GM21825 (cell line): ENCODE data around the gene PPAN.

Source experiments
- ATAC-seq: cut with Tn5 transposase; IDR thresholded peaks from one replicate; pipeline ENCODE4 v1.9.1; 2021; ENCODE audit warnings: mild to moderate bottlenecking, moderate library complexity; ENCODE audit not compliant: unreplicated experiment

The PPAN gene

GRCh38 chr19:10092648-10093294 lies 13.4 kb upstream of the PPAN start:
- no peak for ATAC-seq

DNA sequence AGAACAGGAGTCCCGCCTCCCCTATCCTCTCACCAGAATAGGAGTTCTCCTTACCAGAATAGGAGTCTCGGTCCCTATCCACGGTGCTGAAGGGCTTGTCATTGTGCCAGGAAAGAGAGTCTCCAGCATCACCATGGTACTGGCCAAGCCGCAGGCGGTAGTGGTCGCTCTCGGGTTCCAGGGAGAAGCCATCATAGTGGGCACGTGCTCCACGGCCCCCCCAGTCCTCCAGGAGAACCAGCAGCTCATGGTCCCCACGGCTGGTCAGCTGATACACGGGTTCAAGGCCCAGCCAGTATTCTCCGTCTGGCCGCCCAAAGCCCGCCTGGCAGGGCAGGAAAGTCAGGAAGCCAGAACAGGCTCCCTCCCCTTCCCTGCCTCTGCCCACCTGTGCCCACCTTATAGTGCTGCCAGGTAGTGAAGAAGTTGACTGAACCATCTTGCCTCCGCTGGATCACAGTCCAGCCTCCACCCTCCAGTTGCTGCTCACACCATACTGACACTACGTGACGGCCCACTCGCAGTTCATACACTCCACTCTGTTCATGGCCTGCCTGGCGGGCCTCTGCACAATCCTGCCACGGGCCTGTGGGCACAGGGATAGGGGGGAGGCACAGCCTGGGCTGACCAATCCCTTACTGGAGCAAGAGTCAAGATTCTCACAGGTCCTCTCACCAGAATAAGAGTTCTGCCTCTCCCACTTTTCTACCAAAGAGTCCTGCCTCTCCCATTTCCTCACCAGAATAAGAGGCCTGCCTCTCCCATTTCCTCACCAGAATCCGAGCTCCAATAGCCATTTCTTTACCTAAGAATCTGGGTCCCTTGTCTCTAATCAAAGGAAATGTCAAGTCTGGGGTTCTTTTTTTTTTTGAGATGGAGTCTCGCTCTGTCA lies 12.6 kb upstream of the PPAN start:
- ATAC-seq = no peak

DNA sequence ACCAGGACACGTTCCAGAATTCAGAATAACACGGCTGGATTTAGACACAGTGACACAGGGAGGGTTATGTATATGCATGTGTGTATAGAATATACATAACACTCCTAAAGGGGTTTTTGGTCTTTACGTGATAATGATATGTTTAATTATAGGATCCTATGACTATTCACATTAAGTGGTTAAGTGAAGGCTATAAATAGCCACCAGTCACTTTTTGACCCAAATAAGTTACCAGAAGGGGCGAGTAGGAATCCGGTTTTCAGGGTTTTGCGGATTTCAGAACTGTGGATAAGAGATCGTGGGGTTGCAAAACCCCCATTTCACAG lies 10.6 kb upstream of the PPAN start:
- no peak for ATAC-seq

DNA sequence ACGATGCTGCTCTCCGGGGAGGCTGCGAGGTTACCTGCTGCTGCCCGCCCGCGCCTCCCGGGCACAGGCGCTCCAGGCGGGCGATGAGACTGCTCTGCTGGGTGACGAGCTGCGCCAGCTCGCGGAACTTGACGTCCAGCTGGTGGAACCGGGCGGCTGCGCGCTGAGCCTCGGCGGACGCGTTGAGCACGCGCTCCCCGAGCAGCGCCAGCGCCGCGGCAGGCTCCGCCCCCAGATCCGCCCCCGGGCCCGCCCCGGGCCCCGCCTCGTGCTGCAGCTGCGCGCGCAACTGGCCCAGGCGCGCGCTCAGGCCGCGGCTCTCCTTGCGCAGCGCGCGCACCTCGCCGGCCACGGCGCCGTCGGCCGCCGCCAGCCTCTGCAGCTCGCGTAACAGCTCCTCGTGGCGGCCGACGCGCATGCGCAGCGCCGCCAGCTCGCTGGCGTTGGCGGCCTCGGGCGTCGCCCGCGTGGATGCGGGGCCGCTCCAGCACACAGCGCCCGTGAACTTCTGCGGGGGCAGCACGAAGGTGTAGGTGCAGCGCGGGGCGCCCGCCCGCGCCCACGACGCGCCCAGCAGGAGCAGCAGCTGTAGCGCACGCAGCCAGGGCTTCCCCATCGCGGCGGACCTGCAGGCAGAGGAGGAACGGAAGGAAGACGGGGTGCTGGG lies 10.1 kb upstream of the PPAN start:
- peak; percentile 64 for ATAC-seq

- ATAC-seq = no peak
These were observed 9.6 kb upstream of the PPAN start for GRCh38 chr19:10096615-10096963.

DNA sequence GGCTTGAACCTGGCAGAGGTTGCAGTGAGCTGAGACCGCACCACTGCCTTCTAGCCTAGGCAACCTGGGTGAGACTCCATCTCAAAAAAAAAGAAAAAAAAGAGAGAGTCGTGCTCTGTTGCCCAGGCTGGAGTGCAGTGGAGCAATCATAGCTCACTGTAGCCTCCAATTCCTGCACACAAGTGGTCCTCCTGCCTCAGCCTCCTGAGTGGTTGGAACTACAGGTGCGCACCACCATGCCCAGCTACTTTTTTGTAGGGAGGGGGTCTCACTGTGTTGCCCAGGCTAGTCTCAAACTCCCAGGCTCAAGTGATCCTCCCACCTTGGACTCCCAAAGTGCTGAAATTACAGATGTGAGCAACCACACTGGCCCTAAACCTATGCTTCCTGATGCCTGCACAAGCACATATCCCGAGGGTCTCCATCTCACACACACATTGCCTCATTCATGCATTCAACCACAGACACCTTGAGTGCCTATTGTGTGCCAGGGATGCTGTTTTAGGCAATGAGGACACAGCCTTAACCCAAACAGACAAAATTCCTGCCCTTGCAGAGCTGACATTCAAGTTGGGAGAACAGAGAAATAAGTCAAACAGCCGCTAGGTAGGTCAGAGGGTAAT lies 5.9 kb upstream of the PPAN start:
- no peak for ATAC-seq

GRCh38 chr19:10102787-10103236 lies 3.4 kb upstream of the PPAN start:
- ATAC-seq = no peak

GRCh38 chr19:10104130-10104513 lies 2.0 kb upstream of the PPAN start:
- no peak for ATAC-seq

GRCh38 chr19:10104665-10105508 lies 1.3 kb upstream of the PPAN start:
- peak; percentile 39 for ATAC-seq

- peak; percentile 25 for ATAC-seq
These were observed 558 bp upstream of the PPAN start for GRCh38 chr19:10105509-10106099.

- no peak for ATAC-seq
These were observed 1.1 kb downstream of the PPAN start for GRCh38 chr19:10107254-10107653.

- no peak for ATAC-seq
These were observed 1.7 kb downstream of the PPAN start for GRCh38 chr19:10107817-10108367.

DNA sequence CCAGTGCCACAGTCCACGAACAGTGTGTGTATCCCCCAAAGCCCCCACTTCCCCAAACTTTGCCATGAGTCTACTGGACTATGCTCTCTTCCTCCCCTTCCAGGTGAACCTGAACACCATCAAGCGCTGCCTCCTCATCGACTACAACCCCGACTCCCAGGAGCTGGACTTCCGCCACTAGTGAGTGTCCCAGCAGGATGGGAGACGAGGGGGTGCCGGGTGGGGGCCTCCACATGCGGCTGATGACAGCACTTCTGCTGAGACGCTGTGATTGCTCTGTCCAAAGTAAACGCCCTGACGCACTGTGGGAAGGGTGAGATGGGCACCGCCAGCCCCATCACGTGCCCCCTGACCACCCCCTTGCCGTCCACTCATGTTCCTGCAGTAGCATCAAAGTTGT lies 3.4 kb downstream of the PPAN start:
- ATAC-seq = no peak

DNA sequence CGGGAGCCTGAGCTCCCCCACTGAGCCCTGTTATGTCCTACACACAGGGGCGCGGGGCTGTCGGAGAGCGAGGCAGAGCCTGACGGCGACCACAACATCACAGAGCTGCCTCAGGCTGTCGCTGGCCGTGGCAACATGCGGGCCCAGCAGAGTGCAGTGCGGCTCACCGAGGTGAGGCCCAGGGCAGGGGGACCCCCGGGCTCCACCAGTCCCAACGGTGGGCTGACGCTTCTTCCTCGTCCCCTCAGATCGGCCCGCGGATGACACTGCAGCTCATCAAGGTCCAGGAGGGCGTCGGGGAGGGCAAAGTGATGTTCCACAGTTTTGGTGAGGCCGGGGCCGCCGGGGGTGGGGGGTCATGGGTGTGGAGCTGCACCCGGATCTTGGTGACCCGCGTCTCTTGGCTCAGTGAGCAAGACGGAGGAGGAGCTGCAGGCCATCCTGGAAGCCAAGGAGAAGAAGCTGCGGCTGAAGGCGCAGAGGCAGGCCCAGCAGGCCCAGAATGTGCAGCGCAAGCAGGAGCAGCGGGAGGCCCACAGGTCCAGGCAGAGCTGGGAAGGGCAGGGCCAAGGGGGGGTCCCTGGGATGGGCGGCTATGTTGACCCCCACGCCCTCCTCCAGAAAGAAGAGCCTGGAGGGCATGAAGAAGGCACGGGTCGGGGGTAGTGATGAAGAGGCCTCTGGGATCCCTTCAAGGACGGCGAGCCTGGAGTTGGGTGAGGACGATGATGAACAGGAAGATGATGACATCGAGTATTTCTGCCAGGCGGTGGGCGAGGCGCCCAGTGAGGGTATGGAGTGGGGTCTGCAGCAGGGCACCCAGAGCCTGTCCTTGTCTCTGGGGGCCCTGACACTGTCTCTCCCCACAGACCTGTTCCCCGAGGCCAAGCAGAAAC lies 4.2 kb downstream of the PPAN start:
- no peak for ATAC-seq

DNA sequence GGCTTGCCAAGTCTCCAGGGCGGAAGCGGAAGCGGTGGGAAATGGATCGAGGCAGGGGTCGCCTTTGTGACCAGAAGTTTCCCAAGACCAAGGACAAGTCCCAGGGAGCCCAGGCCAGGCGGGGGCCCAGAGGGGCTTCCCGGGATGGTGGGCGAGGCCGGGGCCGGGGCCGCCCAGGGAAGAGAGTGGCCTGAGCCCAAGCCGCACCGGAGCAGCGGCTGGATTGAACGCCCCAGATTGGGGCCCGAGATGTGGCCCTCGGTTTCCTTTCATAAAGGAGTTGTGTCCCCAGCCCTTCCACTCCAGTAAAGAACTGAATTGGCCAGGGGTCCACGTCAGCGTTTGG lies 4.8 kb downstream of the PPAN start:
- ATAC-seq = no peak

DNA sequence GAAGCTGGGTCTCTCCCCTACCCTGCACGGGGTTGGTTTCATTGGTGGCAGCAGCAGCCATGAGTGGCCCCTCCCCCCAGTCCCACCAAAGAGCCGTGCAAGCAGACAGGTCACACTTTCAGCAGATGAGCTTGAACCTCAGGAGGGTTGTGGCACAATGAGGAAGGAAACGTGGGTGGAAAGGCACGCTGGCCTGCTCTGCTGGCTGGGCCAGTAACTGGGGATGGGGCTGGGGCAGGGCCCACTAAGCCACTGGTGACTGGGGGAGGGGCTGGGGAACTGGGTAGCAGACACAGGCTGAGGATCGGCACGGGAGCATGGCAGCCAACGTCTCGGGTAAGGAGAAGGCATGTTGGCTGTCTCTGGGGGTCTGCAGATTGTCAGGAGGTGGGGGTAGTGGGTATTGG lies 5.2 kb downstream of the PPAN start, which contains the start of gene P2RY11:
TSS of gene P2RY11 (plus strand) at position 289 of the 407 bp plus-strand sequence. CDS start at position 318, 29 bp downstream.
- ATAC-seq = no peak

- no peak for ATAC-seq
These were observed 6.0 kb downstream of the PPAN start for GRCh38 chr19:10112037-10112761.

DNA sequence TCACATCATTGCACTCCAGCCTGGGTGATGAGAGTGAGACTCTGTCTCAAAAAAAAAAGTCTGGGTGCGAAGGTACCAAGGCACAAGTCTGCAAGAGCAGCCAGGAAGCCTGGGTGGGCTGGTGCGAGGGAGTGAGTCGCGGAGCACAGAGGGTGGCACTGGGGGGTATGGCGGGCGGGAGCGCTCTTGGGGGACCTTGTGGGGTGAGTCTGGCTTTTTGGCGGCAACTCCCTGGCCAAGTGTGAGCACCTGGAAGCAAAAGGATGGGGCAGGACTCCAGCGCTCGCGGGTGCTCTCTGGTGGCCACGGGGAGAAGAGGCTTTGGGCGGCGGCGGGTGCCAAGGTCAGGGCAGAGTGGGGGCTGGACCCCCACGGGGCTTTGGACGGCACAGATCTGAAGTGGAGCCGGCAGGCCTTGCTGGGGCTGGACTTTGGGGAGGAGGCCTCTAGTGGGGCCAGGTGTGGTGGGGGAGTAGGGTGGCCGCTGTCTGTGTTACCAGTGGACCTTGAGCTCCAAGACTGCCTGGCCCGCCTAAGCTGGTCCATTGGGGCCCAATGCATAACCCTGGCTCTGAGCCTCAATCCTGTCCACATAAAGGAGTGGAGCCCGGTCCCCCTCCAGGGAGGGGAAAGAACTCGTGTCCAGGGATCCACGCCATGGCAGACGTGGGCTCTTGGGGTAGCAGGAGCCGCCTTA lies 6.9 kb downstream of the PPAN start:
- ATAC-seq = no peak
